HL-60 (cell line): Measurements from ENCODE around the gene DNAH7.

ENCODE experiments used
- DNase-seq, 2 experiments: peaks; one replicate each; pipeline ENCODE4 v3.0.0-alpha.2; 2010 to 2020; ENCODE audit warnings: low read depth in 1 of 2, low spot score in 1 of 2
- H3K27ac ChIP-seq: fragments of 250-450 bp; sonication (Bioruptor Pico); replicated peaks from 2 replicates; pipeline ENCODE4 v1.5.1; 2020; ENCODE audit warnings: mild to moderate bottlenecking, moderate library complexity
- H3K27me3 ChIP-seq: fragments of 250-450 bp; sonication (Bioruptor Pico); 2 replicates; pipeline ENCODE4 v1.5.1; 2021; ENCODE audit warnings: mild to moderate bottlenecking, moderate library complexity; ENCODE audit not compliant: insufficient read depth, poor library complexity, severe bottlenecking
- H3K4me3 ChIP-seq: replicated peaks from 2 replicates; pipeline ENCODE4 v1.5.1; 2011; ENCODE audit warnings: mild to moderate bottlenecking, control low read depth, low read length; ENCODE audit not compliant: insufficient read depth
- CTCF ChIP-seq: IDR thresholded peaks from one replicate; pipeline ENCODE4 v1.5.1; 2011; ENCODE audit warnings: low read length, control low read depth, inconsistent platforms; ENCODE audit not compliant: insufficient read depth
- GABPA ChIP-seq: IDR thresholded peaks from 2 replicates; pipeline ENCODE4 v1.6.1; 2012; ENCODE audit warnings: low read depth
- POLR2AphosphoS5 ChIP-seq: IDR thresholded peaks from 2 replicates; pipeline ENCODE4 v1.6.1; 2012; ENCODE audit warnings: low read depth
- REST ChIP-seq: IDR thresholded peaks from 2 replicates; pipeline ENCODE4 v1.6.1; 2012; ENCODE audit warnings: low read depth; ENCODE audit not compliant: insufficient replicate concordance
- SPI1 ChIP-seq: IDR thresholded peaks from 2 replicates; pipeline ENCODE4 v1.6.1; 2012; ENCODE audit warnings: low read depth, mild to moderate bottlenecking, borderline replicate concordance

Gene DNAH7

GRCh38 chr2:195961873-195962272 is 106.8 kb downstream of the DNAH7 start:
- no peak for TF ChIP-seq CTCF
- no peak for TF ChIP-seq GABPA
- peak; percentile 95 for TF ChIP-seq SPI1
- TF ChIP-seq REST = no peak
- TF ChIP-seq POLR2AphosphoS5 = no peak; the same call in 1 of the 2 replicates
- Histone ChIP-seq H3K27me3 (no peaks in the 10 kb centered on the region), H3K4me3 (no peak overlapping the region), H3K27ac (peak overlapping the region; percentile 75)
- DNase-seq = peak; percentile 26 to 40

GRCh38 chr2:195959341-195959740 is 109.3 kb downstream of the DNAH7 start:
- DNase-seq = no peak
- Histone ChIP-seq H3K27ac (no peak overlapping the region), H3K4me3 (no peak overlapping the region), H3K27me3 (no peaks in the 10 kb centered on the region)
- no peak for TF ChIP-seq CTCF
- no peak for TF ChIP-seq SPI1
- TF ChIP-seq POLR2AphosphoS5 = no peak
- no peak for TF ChIP-seq REST
- TF ChIP-seq GABPA = no peak

- no peak overlapping the region for H3K4me3 ChIP-seq
- TF ChIP-seq REST (no peak), SPI1 (no peak), POLR2AphosphoS5 (no peak), GABPA (no peak), CTCF (no peak)
- H3K27me3 ChIP-seq = no peaks in the 10 kb centered on the region
- H3K27ac ChIP-seq = no peak overlapping the region
- DNase-seq = no peak
Measured at GRCh38 chr2:195956725-195957124, 111.9 kb downstream of the DNAH7 start.
